HG02798 (cell line): Measurements from ENCODE around the gene SLIT3.

Experiments
- ATAC-seq: cut with Tn5 transposase; IDR thresholded peaks from one replicate; pipeline ENCODE4 v1.9.1; 2021; ENCODE audit warnings: mild to moderate bottlenecking; ENCODE audit not compliant: unreplicated experiment, poor library complexity

Gene SLIT3

DNA sequence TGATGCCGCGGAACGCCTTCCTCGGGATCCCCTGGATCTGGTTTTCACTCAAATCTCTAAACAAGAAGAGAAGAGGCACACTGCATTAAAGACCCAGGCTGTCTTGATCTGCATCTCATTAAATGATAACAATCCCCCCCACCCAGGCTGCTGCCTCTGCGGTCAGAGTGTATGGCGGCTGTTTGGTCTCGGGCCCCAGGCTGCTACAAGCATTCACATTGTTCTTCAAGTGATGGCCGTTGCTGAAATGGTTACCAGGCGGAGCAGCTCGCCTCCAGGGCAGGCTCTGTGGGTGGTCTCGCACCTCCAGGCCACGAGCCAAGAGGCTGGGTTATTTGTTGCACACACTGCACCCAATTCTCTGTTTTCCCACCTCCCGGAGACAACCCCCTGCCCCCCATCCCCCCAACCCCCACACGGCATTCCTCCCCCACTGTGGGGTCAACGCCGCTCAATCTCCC is 417.6 kb downstream of the SLIT3 start:
- ATAC-seq = no peak

DNA sequence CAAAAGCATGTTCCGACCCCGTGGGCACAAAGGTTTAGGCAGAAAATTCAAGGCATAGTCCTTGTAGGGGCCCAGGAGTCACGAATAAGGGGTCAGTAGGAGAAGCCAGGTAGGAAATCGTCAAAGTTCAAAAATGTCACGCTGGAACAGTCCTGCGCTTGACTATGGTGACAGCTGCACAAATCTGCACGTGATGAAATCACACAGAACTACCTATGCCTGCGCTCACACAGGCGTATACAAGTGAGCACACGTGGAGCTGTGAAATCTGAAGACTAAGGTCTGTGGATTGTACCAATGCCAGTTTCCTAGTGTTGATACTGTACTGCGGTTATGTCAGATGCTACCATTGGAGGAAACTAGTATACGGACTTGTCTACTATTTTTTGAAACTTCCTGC is 418.7 kb downstream of the SLIT3 start:
- no peak for ATAC-seq

- no peak for ATAC-seq
These were observed 419.4 kb downstream of the SLIT3 start for GRCh38 chr5:168881427-168882149.

DNA sequence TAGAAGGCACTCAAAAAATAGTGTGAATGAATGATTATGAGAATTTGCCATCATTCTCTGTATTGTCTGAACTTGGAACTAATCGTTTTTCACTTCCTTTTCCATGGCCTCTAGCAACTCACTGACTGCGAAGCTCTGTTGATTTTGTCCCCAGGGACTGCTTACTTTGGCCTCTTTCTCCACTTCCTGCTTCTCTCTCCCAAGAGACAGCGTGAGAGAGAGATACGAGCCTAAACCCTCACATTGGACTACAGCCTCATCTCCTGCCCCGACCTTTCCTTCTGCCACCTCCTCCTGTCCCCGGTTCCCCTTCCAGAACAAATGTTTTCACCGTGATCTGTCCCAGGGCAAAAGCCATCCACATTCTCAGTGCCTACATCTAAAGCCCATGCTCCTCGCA is 421.0 kb downstream of the SLIT3 start:
- peak; percentile 88 for ATAC-seq

- ATAC-seq = peak; percentile 11
These were observed 421.6 kb downstream of the SLIT3 start for GRCh38 chr5:168879331-168879730.

DNA sequence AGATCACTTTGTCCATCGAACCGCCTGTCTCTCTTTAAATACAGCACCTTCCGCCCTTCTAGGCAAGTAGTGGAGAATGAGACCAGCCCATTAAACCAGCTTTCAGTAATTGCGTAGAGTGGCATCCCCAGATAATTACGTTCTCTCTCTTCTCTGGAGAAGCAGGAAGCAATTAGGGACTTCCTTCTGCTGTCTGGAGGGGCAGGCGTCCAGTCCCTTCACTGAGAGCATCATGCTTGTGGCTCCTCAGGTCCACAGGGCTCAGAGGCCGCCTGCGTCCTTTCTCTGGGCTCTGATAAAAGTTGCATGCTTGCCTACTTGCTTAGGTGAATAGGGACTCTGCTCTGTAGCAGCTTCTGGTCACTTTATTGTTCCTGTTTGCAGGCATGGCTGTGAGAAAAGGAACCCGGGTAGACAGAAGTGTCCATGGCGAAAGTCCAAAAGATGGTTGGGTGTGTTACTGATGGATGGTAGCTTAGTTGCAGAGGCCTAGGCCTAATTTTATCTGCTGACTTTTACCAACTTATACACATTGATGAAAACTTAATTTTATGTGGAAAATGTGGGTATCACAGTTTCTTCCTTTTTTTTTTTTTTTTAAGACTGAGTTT is 422.7 kb downstream of the SLIT3 start:
- ATAC-seq = no peak

- ATAC-seq = no peak
These were observed 423.6 kb downstream of the SLIT3 start for GRCh38 chr5:168877132-168877892.

GRCh38 chr5:168876419-168876818 is 424.5 kb downstream of the SLIT3 start:
- no peak for ATAC-seq

- ATAC-seq = no peak
These were observed 425.1 kb downstream of the SLIT3 start for GRCh38 chr5:168875832-168876231.

GRCh38 chr5:168874713-168875380 is 426.1 kb downstream of the SLIT3 start:
- ATAC-seq = no peak

DNA sequence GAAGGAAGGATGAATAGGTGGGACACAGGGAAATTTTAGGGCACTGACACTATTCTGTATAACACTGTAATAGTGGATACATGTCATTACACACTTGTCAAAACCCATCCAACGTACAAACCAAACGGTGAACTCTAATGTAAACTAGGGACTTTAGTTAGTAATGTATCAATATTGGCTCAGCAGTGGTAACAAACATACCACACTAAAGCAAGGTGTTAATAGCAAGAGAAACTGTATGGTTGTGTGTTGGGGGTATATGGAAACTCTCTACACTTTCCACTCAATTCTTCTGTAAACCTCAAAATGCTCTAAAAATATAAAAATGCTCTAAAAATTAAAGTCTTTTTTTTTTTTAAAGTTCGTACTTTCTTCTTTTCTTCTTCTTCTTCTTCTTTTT is 428.7 kb downstream of the SLIT3 start:
- ATAC-seq = no peak

- ATAC-seq = no peak
These were observed 430.0 kb downstream of the SLIT3 start for GRCh38 chr5:168870910-168871309.

DNA sequence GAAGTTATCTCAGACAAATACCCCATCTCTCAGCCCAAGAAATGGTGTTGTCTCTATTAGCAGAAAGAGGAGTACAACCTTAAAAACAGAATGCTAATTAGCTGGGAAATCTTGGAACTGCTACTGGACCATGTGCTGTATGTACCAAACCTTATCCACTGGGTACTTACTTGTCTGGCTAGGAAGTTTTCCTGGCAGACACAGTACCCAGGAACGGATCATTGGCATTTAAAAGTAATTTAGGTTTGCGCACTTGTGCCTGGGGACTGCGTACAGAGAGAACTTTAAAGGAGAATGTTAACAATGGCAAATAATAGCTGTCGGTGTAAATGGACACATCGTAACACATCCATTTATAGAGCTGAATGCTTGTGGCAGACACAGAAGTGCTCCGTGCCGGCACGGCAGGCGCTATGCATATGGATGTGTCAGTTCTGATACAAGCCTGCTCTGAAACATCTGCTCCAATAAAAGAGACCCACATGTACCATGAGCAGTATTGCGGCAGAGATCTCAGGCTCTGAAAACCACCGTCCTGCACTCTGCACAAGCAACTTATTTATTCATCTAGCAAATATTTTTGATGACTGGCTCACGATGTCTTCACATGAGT is 431.2 kb downstream of the SLIT3 start:
- ATAC-seq = no peak

DNA sequence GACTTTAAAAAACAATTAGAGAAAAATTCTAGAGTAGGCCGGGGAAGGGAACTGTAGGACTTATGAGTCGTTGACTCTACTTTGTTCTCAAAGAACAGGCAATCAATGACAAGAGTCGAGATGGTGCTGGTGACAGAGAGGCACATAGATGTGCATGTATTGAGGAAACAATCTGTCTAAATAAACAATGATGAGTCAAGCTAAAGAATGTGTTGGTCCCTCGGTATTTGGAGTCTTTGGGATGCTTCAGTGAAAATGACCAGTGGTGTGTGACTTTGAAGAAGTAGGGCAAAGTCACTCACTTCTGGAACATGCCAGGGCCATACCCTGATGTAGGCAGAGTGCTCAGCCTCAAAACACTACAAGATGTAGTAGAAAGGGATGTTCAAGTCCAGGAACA is 433.7 kb downstream of the SLIT3 start:
- ATAC-seq = no peak

DNA sequence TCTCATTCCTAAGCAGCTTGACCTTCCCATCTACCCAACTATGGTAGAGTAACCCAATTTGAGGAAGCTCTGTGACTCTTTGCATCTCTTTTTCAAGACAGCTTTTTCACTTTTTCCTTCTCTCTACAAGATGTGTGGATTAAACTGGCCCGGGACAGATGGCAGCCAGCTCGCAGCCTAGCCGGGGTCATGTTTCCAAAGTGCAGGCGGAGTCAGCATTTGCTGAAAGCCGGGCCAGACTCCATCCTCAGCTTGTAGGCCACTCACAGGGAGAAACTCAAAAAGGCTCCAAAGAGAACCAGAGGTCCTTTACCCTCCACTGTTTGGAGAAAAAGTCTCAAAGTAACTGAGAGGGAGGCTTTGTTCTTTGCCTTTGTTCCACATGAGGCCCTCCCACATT is 435.0 kb downstream of the SLIT3 start:
- no peak for ATAC-seq

- no peak for ATAC-seq
These were observed 437.9 kb downstream of the SLIT3 start for GRCh38 chr5:168863021-168863420.

- no peak for ATAC-seq
These were observed 440.4 kb downstream of the SLIT3 start for GRCh38 chr5:168860503-168860902.

DNA sequence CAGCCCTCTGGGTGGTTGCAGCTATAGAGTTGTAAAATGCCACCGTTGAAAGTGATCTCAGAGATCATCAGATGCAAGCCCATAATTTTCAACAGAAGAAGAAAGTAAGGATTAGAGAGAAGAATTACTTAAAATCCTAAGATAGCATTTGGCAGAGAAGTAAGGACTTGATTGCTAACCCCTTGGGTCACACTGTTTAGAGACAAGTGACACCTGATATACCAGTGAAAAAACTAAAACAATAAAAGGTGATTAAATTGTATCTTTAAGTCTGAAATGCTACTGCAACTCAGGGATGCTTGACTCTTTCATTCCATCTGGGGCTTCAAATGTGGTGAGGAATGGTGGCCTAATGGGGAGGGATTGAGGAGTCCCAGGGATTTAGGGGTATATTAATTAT is 440.9 kb downstream of the SLIT3 start:
- ATAC-seq = no peak

DNA sequence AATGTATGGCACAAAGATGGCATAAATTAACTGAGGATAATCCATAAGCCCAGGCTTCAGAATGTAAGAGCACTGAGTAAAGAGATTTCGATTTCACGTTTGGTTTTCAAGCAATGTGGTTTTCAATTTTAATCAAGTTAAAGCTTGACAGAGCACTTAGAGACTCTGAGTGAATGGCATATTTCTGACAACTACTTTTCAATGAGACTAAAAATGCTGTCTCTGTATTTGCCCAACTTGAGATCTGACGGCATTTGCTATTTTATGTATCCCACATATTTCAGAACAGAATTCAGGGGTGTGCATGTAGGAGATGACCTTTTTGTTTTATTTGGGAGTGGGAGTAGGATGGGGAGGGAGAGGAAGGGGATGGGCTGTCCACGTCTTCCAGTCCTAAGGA is 441.5 kb downstream of the SLIT3 start:
- ATAC-seq = no peak

DNA sequence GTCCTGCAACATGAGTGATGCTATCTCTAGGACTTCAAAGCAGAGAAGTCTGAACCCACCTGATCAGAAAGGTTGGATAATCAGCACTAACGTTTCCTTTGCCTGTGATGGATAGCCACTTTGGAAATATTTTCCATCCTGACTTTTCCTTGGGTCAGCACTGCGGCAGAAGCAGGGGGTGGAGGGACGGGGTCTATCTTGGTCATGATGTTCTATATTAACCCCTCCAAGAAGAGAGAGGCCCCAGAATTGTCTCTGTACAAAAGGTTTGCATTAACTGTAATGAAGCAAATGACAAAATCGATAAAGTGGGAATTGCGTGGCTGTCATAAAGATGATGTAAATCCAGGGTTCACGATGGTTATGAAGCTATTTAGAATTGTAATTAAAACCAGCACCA is 441.9 kb downstream of the SLIT3 start:
- ATAC-seq = no peak
